NCI-H82 (cell line): ENCODE data around the gene LRRFIP2.
"Not testable (repeated sequence)": the region's sequence is repeated elsewhere in the genome, so short reads cannot be mapped to it uniquely, and the experiment has no call there.

Experiments
- DNase-seq: peaks from one replicate; lab custom pipeline; 2025; lab: John Stamatoyannopoulos, UW

LRRFIP2 gene

DNA sequence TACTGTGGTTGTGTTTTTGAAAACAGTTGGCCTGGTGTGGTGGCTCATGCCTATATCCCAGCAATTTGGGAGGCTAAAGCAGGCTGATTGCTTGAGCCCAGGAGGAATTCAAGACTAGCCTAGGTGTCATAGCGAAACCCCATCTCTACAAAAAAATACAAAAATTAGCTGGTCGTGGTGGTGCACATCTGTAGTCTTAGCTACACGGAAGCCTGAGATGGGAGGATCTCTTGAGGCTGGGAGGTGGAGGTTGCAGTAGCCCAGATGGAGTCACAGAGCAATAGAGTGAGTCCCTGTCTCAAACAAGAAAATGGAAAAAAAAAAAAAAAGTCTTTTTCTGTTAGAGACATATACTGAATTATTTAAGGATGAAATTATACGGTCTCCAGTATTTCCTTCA lies 14.7 kb upstream of the LRRFIP2 start:
- no peak for DNase-seq

DNA sequence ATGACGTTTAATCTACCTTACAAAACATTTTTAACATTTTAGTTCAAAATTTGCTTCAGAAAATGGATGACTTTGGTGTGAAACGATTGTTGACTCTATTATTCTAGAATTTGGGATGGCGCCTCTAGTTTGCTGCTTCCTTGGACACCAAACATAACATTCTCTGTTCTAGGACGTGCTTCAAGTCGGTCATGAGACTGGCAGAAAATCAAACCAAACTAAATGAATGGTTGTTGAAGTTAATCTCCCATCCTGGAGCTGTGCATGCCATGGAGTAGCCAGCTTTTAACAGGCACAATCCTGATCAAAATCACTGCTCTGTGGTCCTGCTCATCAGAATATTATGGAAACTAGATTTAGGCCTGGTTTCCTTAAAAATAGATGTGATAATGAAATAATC lies 9.6 kb upstream of the LRRFIP2 start:
- no peak for DNase-seq

DNA sequence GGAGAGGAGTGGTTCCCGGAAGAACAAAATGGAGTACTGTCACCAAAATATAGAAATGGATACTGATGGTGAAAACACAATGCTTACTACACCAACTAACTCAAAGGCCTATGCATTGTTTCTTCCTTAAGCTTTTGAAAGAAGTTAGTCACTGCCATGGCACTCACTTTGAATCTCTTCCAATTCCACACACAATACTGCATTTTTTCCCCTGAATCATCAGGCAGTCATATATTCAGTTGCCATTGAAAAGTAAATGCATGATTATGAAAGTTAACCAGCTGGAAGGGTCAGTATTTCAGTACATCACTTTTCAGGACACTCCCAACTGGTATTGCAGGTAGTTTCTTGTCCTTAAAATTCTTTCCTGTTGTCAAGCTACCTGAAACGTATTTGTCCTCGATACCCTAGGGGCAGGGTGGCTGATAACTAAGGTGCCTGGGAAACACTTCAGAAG lies 9.0 kb upstream of the LRRFIP2 start:
- no peak for DNase-seq

DNA sequence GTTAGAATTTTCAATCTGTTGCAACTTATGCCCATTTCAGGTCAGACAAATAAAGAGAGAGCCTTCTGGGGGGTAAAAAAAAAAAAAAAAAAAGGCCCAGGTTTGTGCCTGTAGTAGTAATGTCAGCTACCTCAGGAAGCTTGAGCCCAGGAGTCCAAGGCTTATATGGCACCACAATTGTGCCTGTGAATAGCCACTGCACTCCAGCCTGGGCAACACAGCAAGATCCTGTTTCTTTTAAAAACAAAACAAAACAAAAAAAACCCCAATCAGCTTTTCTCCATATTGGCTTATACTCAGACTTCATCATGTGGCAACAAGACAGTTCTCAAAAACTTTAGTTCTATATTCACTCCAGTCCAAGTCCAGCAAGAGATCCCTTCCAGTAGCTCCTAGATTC lies 8.4 kb upstream of the LRRFIP2 start:
- DNase-seq: no peak

DNA sequence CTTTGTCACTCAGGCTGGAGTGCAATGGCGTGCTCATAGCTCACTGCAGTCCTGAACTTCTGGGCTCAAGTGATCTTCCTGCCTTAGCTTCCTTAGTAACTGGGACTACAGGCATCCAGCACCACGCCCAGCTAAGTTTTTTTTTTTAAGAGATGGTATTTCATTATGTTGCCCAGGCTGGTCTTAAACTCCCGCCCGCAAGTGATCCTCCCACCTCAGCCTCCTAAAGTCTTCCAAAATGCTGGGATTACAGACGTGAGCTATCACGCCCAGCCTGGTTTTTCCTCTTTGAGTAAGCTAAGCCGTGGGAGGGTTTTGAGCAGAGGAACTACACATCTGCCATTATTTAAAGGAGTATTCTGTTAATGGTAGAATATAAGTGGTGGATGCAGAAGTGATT lies 7.4 kb upstream of the LRRFIP2 start:
- DNase-seq: peak; percentile 64

DNA sequence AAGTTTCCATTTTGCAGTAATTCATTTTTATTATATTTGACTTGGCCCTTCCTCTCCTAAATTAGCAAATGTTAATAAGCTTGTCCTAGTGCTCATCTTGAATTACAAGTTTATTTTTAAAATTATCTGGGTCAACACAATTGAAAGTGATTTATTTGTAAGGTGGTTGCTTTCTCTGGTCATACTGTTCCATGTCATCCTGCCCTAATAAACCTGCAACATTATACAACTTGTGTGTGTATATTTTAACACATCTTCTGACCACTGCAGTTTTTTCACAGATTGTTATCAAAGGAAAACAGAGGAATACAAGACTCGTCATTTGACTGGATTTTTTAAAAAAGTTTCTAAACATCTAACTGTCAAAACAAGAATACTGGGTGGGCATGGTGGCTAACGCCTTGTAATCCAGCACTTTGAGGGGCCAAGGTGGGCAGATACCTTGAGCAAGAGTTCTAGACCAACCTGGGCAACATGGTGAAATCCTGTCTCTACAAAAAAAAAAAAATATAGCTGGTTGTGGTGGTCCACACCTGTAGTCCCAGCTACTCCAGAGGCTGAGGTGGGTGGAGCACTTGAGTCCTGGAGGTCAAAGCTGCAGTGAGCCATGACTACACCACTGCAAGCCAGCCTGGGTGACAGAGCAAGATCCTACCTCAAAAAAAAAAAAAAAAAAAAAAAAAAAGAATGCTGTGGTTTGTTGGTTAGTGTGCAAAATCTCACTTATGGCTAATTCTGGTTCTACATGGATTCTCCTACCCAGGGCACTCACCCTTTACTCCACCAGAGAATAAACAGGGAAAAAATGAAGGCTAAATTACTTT lies 5.0 kb upstream of the LRRFIP2 start:
- DNase-seq: no peak

DNA sequence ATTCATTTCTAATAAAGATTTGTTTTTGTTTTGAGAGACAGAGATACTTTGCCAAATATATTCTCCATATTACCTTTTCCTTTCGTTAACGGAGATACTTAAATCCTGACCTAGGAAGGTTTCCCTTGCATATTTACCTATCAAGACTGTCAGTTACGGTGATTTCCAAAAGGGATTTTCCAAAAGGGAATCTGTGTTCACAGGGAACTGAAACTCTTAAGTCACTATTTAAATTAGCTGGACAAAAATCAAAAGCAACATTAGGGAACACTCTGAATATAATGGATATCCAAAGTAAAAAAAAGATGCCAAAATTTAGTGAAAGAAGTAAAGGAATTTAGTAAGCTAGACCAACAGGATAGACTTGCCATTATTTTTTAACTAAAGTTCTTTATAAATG lies 576 bp downstream of the LRRFIP2 start:
- DNase-seq: no peak

DNA sequence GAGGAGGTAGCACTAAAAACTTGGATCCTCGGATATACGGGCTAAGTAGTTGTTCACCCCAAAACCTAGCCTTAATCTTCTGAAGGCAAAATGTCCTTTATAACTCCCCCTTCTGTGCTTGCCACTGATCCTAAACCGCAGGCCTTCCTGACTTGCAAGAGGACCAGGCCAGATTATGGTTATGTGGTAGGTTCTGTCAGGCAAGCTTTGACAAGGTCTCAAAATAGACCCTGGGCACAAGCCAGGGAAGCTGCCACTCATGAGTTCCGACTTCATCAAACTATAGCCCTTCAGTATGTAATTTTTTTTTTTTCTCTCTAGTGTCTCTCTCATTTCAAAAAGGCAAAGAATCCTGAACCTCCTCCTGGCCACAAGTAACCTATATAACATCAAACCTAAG lies 3.2 kb downstream of the LRRFIP2 start:
- DNase-seq: no peak

DNA sequence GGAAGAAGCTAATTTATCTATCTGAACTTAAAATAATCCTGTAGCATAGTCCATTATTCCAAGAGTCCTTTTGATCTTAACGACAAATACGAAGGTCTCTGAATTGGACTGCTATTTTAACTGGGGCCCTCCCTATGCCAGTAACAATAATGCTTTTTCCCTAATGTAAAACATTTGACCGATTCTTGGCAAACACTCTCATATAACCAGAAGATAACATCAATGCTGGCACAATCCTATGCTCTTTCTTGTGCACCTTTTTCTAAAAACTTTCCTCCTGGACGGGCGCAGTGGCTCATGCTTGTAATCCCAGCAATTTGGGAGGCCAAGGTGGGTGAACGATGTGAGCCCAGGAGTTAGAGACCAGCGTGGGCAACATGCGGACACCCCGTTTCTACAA lies 3.9 kb downstream of the LRRFIP2 start:
- no peak for DNase-seq

DNA sequence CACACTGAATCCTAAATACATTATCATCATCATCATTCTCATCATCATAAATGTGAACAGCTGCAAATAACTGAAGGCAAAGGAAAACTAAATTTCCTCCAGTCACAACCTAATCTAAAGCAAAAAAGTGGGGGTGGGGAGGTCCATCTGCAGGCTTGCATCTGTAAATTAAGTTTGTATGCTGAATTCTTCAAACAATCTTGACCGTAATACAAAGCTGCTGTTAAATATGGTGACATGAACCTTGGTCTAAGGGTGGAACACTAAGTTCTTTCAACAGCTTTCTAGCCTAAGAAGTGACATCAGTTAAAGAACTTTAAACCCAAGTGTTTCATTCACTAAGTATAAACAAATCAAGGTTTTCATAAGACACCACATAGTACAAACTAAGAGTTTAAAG lies 4.3 kb downstream of the LRRFIP2 start:
- DNase-seq: no peak

DNA sequence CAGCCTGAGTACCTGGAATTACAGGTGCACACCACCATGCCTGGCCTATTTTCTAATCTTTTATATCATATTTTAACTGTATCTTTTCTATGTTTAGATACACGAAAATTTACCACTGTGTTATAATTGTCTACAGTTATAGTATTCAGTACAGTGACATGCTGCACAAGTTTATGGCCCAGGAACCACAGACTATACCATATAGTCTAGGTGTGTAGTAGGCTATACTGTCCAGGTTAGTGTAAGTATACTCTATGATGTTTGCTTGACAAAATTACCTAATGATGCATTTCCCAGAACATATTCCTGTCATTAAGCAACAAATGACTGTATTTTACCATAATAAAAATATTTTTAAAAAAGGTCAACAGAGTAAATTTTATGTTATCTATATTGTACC lies 5.5 kb downstream of the LRRFIP2 start:
- no peak for DNase-seq

DNA sequence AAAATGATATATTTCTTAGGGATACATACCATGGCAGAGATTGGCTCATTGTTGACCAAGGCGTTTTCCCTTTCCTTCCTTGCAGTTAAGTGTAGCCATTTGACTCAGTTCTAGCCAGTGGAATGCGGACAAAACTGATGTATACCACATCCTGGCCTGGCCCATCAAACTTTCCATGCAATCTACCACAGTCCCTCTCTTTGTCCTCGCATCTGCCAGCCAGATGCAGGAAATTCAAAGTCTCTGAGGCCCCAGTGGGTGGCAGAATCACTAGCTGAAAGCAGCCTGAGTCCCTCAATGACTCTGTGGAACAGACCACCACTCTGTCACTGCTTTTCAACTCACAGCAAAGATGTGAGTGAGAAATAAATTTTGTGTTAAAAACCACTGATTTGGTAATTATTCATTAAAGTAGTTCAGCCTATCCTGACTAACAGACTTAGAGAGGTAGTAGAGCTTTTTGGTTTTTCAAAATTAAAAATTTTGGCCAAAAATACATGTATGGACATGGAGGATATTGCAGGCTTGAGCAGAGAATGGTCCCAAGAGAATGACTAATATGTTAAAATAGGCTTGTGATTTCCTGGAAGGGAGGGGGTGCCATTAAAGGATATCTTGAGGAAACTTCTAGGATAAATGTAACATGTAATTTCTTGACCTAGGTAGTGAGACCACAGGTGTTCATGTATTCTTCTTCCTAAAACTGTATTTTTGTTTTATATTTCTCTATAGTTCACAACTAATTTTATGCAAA lies 10.9 kb downstream of the LRRFIP2 start:
- DNase-seq: no peak

DNA sequence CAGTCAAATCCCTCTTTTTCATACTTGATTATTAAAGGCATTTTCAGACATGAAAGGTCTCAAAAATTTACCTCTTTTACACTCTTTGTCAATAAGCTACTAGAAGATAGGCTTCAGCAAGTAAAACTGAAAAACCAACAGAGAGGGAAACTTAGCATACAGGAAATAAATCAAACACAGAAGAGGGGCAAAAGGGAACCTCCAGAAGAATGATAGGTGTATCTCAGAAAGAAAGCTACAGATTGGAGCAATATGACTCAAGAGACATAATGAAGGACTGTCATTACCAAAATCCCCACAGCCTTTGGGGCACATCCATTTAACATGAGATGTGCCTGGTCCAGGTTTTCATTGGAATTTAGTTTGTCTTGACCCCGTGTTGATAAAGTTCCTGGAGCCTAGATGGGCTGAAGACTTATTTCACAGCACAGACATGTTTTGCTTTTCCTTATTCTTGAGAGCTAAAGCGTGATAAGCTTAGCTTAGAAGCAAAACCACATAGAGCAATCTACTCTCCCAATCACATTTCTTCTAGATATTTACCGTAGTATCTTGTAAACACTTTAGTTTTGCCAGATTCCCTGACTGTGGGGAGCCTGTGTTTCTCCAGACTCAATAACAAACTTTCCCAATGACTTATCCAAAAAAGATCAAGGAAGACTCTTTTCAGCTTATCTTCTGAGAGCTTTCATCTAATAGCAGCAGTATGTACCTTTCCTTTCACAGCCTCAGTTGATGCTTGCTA lies 11.7 kb downstream of the LRRFIP2 start:
- DNase-seq: no peak

DNA sequence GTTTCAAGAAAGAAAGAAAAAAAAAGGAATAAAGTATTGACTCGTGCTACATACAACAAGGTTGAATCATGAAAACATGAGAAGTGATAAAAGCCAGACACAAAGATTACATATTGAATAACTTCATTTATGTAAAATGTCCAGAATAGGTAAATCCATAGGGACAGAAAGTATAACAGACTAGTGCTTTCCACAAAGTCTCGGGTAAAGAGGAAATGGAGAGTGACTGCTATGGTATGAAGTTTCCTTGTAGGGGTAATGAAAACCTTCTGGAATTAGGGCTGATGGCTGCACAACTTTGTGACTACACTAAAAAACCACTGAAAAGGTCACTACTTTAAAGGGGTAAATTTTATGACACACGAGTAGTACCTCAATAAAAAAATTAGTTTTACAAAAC lies 13.0 kb downstream of the LRRFIP2 start:
- no peak for DNase-seq

DNA sequence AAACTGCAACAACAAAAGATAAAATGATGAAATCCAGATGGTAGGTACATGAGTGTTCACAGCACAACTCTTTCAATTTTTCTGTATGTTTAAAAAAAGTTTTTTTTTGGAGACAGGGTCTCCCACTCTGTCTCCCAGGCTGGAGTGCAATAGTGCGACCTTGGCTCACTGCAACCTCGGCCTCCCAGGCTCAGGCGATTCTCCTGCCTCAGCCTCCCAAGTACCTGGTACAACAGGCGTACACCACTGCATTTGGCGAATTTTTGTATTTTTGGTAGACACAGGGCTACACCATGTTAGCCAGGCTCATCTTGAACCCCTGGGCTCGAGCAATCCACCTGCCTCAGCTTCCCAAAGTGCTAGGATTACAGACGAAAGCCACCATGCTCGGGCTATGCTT lies 18.6 kb downstream of the LRRFIP2 start:
- DNase-seq: no peak

DNA sequence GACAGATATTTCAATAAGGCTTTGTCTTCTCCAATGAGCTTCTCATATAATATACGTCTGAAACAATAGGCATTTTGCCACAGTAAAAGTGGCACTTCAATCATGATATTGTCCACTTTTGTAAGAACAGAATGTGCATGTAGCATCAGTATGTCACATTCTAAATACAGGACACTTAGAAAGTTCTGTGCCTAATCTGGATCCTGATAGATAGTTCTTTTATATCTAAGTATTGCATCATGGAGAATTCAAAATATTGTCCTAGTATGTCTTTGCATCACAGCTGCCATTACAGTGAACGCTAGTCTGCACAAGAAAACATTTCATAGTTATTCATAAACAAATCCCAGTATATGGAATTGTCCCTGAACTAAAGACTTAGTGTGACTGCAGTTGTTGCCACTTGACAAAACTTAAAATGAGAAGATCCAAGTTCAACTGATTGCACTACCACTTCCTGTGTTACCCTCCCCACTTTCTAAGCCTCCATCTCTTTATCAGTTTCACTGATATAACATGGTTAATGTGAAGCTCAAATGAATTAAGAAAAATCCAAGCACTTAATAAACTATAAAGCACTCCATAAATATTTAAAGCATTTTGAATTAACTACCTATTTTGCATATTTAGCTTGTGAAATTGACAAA lies 19.6 kb downstream of the LRRFIP2 start:
- DNase-seq: no peak

DNA sequence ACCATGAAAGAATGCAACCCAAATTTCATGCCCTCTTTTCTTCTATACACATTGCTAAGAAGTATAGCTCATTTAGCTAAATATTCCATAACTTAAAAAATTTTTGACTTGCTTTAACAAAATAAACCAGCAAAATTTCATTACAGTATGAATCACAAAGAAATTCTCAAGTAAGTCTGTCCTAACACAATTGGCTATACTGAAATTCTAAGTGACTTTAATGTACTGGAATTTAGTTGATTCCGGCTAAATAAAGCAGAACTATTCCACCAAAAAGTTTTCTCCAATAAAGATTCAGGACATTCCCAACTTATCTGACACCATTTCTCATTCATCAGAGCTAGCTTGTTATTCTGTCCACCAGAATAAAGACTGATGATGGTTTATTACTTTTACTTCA lies 23.8 kb downstream of the LRRFIP2 start:
- DNase-seq: no peak

DNA sequence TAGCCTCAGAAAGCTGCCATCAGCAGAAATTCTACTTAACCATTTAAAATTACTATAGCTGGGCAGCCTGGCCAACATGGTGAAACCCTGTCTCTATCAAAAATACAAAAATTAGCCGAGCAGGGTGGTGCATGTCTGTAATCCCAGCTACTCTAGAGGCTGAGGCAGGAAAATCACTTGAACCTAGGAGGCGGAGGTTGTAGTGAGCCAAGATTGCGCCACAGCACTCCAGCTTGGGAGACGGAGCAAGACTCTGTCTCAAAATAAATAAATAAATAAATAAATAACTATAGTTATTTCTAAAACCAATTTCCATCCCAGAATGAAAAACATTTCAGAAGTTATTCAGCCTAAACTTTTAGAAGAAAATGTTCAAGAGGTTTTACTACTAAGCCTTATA lies 25.1 kb downstream of the LRRFIP2 start:
- DNase-seq: no peak

DNA sequence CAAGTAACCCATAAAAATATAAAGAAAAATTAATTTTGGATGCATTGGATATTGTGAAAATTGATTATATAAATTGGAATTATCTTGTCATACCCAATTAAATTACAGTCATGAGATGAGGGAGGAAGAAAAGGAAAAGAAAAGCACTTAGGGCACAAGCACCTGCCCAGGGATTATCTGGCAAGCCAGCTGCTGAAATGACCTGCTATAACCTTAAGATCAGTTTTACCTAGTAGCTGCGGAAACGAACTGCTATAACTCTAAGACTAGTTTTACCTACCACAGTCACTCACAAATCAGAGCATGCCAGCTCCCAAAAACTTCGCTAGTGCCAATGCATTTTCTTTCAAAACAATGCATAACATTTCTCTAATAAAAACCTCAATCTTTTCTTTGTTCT lies 26.2 kb downstream of the LRRFIP2 start:
- DNase-seq: peak; percentile 72

DNA sequence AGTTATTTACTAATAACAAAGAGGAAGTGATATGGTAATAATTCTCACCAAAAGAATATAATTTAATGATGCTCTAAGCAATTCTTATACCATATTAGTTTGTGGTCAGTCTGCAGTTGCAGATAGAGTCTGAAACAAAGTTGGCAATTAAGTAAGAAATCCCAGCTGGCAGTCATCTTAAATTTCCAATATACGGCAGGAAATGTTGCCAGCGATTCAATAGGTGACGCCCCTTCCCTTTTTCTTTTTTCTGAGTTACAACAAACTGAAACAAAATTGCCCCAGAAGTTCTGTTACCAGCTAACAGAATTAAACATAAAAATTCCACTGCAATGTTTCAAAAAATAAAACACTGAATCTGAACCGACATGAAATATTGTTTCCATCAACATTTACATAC lies 26.7 kb downstream of the LRRFIP2 start:
- no peak for DNase-seq

DNA sequence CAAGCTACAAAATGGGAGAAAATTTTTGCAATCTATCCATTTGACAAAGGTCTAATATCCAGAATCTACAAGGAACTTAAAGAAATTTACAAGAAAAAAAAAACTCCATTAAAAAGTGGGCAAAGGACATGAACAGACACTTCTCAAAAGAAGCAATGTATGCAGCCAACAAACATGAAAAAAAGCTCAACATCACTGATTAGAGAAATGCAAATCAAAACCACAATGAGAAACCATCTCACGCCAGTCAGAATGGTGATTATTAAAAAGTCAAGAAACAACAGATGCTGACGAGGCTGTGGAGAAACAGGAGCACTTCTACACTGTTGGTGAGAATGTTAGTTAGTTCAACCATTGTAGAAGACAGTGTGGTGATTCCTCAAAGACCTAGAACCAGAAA lies 27.5 kb downstream of the LRRFIP2 start:
- DNase-seq: not testable (repeated sequence)

DNA sequence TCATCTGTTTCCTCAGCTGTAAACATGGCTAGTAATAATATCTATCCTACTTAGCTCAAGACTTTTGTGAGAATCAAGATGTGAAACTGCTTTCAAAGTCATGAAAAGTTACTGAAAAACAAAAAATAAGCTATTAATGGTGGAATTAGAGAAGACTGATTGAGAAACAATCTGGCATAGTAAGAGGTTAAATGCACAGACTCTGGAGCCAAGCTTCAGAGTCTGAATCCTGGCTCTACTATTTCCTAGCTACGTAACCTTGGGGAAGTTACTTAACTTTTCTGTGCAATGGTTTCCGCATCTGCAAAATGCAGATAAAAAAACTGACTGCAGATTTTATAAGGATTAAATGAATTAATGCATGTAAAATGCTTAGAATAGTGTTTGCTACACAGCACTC lies 28.8 kb downstream of the LRRFIP2 start:
- no peak for DNase-seq
